Left renal pelvis (tissue), 4 donors: ENCODE measurements around the gene PTGDS. TPM values are rescaled to one million over a fixed set of nuclear protein-coding genes. Genes with fewer than 3 reads are reported as not detected.

Source experiments
- DNase-seq, 4 donors: peaks; one replicate each; pipeline ENCODE4 v3.0.0-alpha.2; 2013; ENCODE audit warnings: low read depth in 4 of 4, low spot score in 3 of 4
- polyA plus RNA-seq, 4 donors: library from polyadenylated mRNA; unstranded; fragments of 120-200 nt; gene quantifications; one replicate each; pipeline ENCODE4 v1.2.1, GENCODE V29; 2013; ENCODE audit not compliant: insufficient read length in 4 of 4

The PTGDS gene
- polyA plus RNA-seq, 4 donors, result 3.8 to 66.7 (median 27.7) TPM

GRCh38 chr9:136957461-136957860, 19.8 kb upstream of the PTGDS start:
- no peak for DNase-seq

DNA sequence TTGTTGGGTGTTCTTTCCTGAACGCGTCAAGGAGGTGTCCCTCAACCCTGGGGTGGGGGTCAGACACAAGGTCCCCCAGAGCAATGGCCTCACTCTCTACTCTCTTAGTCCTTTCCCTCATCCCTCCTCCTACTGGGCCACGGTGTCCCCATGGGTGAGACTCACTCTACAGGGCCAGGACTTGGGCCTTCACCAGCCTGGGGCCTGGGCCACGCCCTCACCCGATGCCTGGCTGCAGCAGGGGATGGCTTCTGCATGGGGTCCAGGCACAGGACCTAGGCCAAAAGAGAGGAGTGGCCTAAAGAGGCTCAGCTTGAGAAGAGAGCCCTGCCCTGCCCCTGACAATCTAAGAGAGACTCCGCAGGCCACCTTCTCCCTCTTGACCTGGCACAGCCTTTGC, 19.4 kb upstream of the PTGDS start:
- no peak for DNase-seq

DNA sequence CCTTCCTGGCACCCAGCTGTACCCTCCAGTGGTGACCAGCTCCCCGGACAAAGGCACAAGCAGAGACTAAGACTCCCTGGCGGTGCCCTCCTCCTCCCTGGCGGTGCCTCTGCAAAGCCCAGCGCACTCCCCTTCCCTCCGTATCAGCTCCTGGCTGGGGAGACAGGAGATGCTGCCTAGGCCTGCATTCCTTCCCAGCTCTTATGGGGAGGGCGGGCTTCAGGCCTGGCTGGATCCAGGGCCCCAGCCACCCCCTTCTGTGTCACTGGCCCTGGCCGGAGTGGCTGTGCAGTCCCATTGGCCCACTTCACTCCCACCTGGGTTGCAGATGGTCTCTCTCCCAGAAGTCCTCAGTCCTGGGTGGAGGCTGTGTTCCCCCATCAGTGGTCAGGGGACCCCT, 18.8 kb upstream of the PTGDS start:
- DNase-seq, result no peak

DNA sequence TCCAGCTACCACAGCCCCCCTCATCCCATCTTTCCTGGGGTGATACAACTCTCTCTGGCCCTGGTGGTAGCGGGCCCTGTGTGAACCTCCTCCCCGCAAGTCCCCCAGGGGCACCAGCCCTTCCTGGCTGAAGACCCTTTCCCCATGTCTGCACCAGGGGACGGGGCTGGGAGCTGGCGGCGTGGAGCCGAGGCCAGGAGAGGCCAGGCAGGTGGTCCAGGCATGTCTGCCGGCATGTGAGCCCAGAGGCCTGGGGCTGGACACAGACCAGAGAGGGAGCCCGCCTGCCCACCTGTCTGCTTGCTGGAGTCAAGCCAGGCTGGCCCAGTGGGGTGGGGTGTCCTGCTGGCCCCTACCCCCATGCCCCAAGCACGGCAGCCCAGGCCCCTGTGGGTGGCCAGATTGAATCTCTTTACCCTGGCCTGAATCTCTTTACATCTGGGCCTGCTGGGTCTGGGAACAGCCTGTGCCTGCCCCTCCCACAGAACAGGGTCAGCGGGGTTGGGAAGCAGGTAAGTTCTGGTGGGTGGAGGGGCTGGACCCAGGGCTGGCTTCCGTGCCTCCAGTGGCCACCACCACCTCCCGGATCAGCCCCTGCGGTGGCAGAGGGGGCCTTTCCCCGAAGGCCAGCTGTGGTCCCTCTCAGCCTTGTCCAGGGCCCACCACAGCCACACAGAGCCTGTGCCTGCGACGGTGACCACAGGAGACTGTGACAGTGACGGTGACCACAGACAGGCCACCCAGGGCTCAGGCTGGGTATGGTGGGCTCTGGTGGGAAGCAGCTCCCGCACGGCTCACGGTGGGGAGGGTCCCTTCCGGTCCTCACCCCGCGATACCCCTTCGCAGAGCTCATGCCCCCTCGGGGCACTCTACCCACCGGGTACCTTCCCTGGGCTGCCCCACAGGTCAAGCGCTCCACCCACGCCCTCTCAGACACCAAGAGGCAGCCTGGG, 18.1 kb upstream of the PTGDS start:
- no peak for DNase-seq

- no peak for DNase-seq
Observed at GRCh38 chr9:136960212-136960937, 16.9 kb upstream of the PTGDS start.

DNA sequence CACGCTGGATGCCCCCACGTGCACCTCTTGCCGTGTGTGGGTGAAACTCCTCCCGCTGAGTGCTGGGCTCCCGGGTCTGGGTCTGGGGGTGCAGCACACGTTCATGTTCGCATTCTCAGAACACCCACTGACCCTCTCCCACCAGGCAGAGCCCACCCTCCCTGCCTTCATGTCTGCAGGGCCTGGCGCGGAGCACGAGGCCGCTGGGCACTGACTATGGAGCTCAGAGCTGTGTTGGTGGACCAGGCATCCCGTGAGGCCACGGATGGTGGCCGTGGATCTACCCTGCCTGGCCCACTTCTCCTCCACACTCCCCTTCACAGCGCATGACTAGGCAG, 16.4 kb upstream of the PTGDS start:
- no peak for DNase-seq

- no peak for DNase-seq
Observed at GRCh38 chr9:136961279-136962065, 15.8 kb upstream of the PTGDS start.

- DNase-seq, result no peak
Observed at GRCh38 chr9:136962163-136962562, 15.1 kb upstream of the PTGDS start.

GRCh38 chr9:136962701-136963248, 14.5 kb upstream of the PTGDS start:
- DNase-seq, result no peak

GRCh38 chr9:136963341-136963740, 14.0 kb upstream of the PTGDS start:
- DNase-seq, result no peak

DNA sequence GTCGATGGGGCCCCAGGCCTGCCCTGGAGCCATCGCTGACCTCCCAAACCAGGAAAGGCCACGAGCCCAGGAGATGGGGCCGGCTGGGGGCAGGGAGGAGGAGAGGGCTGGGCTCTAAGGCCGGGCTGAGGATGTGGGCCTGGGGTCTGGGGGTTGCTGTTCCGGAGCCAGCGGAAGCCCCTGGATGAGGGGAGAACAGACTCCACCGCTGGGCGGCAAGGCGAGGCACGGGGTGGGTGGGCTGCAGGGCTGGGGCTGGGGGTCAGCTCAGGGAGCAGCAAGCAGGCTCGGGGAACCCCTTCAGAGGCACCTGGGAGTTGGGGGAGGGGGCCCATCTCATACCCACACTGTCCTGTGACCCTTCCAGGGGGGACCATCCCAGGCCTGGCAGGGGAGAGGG, 13.6 kb upstream of the PTGDS start:
- DNase-seq, result no peak

GRCh38 chr9:136964171-136964689, 13.1 kb upstream of the PTGDS start:
- DNase-seq, result no peak

DNA sequence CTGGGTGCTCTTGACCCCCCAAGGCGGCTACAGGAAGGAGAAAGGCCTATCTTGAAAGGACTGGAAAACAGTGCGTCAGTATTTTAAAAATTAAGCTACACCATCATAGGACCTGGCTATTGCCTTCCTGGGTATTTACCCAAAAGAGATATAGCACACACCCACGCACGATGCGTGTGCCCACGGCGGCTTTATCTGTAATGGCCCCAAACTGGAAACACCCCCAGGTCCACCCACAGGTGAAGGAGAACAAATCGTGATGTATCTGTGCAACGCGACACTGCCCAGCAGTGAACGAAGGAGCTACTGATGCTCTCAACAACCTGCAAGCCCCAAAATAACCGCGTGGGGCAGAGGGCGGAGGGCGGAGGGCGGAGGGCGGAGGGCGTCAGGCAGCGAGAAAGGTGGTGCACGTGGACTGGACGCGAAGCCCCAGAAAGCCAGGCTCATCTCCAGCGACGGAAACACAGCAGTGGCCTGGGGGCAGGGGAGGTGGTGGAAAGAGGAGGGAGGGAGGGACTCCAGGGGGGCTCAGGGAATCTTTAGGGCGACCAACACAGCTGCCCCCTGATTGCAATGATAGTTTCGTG, 12.4 kb upstream of the PTGDS start:
- no peak for DNase-seq

GRCh38 chr9:136965771-136966484, 11.4 kb upstream of the PTGDS start:
- DNase-seq, result no peak

DNA sequence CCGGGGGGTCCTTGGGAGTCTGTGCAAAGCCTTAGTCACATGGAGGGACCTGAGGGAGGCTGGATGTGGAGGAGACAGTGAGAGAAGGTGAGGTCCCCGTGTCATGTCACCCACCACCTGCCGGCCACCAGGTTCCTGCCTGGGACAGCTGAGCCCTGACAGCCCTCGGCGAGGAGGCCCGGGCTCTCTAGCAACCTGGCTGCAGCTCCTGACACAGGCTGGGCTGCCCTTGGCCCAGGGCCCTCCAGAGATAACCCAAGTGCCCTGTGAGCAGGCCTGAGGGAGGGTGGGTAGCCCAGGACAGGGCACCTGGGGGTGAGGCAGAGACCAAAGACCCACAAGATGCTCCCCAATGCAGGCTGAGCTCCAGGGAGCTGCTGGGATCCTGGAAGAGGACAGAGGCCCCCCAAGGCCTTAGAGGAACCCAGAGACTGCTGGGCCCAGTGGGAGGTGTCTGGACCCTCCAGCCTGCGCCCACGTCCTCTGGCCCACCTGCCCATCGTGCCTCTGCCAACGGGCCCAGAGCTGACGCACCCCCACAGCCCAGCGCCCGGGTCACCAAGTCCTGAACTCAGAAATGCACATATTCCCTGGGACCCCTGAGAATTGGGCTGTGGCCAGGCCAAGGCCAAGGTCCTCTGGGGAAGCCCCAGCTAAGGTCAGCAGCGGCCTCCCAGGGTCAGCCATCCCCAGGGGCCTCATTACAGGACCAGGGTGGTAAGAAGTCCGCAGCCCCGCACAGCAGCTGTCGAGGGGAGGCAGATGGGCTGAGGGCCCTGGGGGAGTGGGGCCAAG, 8.8 kb upstream of the PTGDS start:
- DNase-seq, result no peak

- DNase-seq, result no peak
Observed at GRCh38 chr9:136969150-136969549, 8.2 kb upstream of the PTGDS start.

- no peak for DNase-seq
Observed at GRCh38 chr9:136969774-136970173, 7.5 kb upstream of the PTGDS start.

GRCh38 chr9:136970361-136970760, 6.9 kb upstream of the PTGDS start:
- DNase-seq, result no peak

DNA sequence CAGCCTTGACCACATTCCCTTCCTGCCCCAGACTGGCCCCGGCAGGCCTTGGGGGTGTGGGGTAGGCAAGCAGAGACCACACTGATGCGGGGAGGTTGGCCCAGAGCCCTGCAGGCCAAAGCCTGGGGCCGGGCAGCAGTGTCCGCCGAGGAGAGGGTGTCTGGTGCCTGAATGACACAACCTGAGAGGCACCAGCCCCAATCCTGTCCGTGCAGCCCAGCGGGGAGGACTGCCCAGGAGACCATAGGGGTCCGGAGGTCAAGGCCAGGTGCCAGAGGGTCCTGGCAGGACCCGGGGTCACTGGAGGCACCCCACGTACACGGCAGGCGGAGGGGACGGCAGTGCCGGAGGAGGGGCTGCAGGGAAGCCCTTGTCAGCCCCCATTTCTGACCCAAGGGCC, 5.6 kb upstream of the PTGDS start:
- DNase-seq, result no peak
